ENCODE results near the gene EDA2R. TPM values are rescaled to one million over a fixed set of nuclear protein-coding genes. Genes with fewer than 3 reads are reported as not detected.

Gene EDA2R
- total RNA-seq, 1 donor, result 13.4 TPM

GRCh38 chrX:66579219-66579618 lies 59.7 kb downstream of the EDA2R start:
- DNase-seq (ENCODE audit: insufficient read length, low spot score, missing footprints), result no peak
- H2AFZ ChIP-seq (ENCODE audit: low read length), result no peak overlapping the region
- no peaks in the 10 kb centered on the region for H3K9me3 ChIP-seq (ENCODE audit: low read depth, low read length)
- no peak overlapping the region for H3K27ac ChIP-seq (ENCODE audit: low read depth, low read length)
- no peak for TF ChIP-seq CTCF (IDR thresholded peaks at IDR 0.05; ENCODE audit: extremely low read depth, low read depth, low read length)
- H3K4me1 ChIP-seq (ENCODE audit: insufficient read depth, low read length), result no peaks in the 10 kb centered on the region
- H3K4me2 ChIP-seq (ENCODE audit: insufficient read depth, low read length), result no peak overlapping the region
- no peaks in the 10 kb centered on the region for H3K36me3 ChIP-seq (ENCODE audit: insufficient read depth, low read length)
- no peak overlapping the region for H3K4me3 ChIP-seq (ENCODE audit: insufficient read depth, low read length)
- H3K79me2 ChIP-seq (ENCODE audit: insufficient read depth, low read length), result no peaks in the 10 kb centered on the region
- no peaks in the 10 kb centered on the region for H3K27me3 ChIP-seq (ENCODE audit: insufficient read depth, low read length)
- H4K20me1 ChIP-seq (ENCODE audit: insufficient read depth, low read length), result no peaks in the 10 kb centered on the region

GRCh38 chrX:66553973-66554372 lies 84.9 kb downstream of the EDA2R start:
- Histone ChIP-seq H4K20me1 (ENCODE audit: insufficient read depth, low read length) (no peaks in the 10 kb centered on the region), H3K4me1 (ENCODE audit: insufficient read depth, low read length) (no peaks in the 10 kb centered on the region), H3K4me2 (ENCODE audit: insufficient read depth, low read length) (no peak overlapping the region)

GRCh38 chrX:66547847-66548369 lies 91.0 kb downstream of the EDA2R start:
- H3K4me1 ChIP-seq (ENCODE audit: insufficient read depth, low read length), result no peaks in the 10 kb centered on the region
- no peaks in the 10 kb centered on the region for H3K27me3 ChIP-seq (ENCODE audit: insufficient read depth, low read length)
- H3K9me3 ChIP-seq (ENCODE audit: low read depth, low read length), result no peaks in the 10 kb centered on the region
- H4K20me1 ChIP-seq (ENCODE audit: insufficient read depth, low read length), result no peaks in the 10 kb centered on the region
- H3K79me2 ChIP-seq (ENCODE audit: insufficient read depth, low read length), result no peaks in the 10 kb centered on the region
- no peak overlapping the region for H2AFZ ChIP-seq (ENCODE audit: low read length)
- H3K4me2 ChIP-seq (ENCODE audit: insufficient read depth, low read length), result no peak overlapping the region
- H3K27ac ChIP-seq (ENCODE audit: low read depth, low read length), result no peak overlapping the region
- DNase-seq (ENCODE audit: insufficient read length, low spot score, missing footprints), result no peak
- H3K36me3 ChIP-seq (ENCODE audit: insufficient read depth, low read length), result no peaks in the 10 kb centered on the region
- TF ChIP-seq CTCF (IDR thresholded peaks at IDR 0.05; ENCODE audit: extremely low read depth, low read depth, low read length), result no peak
- no peak overlapping the region for H3K4me3 ChIP-seq (ENCODE audit: insufficient read depth, low read length)

More at GRCh38 chrX:66553973-66554372, 84.9 kb downstream of the EDA2R start:
- H3K79me2 ChIP-seq (ENCODE audit: insufficient read depth, low read length), result no peaks in the 10 kb centered on the region
- H3K4me3 ChIP-seq (ENCODE audit: insufficient read depth, low read length), result no peak overlapping the region
- TF ChIP-seq CTCF (IDR thresholded peaks at IDR 0.05; ENCODE audit: extremely low read depth, low read depth, low read length), result no peak
- H3K27ac ChIP-seq (ENCODE audit: low read depth, low read length), result no peak overlapping the region
- no peaks in the 10 kb centered on the region for H3K9me3 ChIP-seq (ENCODE audit: low read depth, low read length)
- H3K27me3 ChIP-seq (ENCODE audit: insufficient read depth, low read length), result no peaks in the 10 kb centered on the region
- no peak overlapping the region for H2AFZ ChIP-seq (ENCODE audit: low read length)
- no peaks in the 10 kb centered on the region for H3K36me3 ChIP-seq (ENCODE audit: insufficient read depth, low read length)
- no peak for DNase-seq (ENCODE audit: insufficient read length, low spot score, missing footprints)

Small RNA genes lying within 50 kb of the gene (small RNA-seq; reads per million reads assigned to genes)
- not detected for gene RNU6-394P

Data from osteoblast (primary cell).